Lung (tissue), 12 donors: ENCODE data around the gene WNK2. TPM values are rescaled to one million over a fixed set of nuclear protein-coding genes. Genes with fewer than 3 reads are reported as not detected.
A peak's percentile ranks its signal among the peaks of the same experiment; 100 is the strongest.

Experiments used
- ATAC-seq: fragments of 200-7000 bp; cut with Tn5 transposase; one replicate; pipeline ENCODE4 v1.9.1; 2020; ENCODE audit warnings: moderate number of reproducible peaks; ENCODE audit not compliant: insufficient read depth, low FRiP score
- DNase-seq, 3 donors: peaks; one replicate each; pipeline ENCODE4 v3.0.0-alpha.2; 2013 to 2017
- H3K27ac ChIP-seq, 2 donors: one replicate each; pipeline ENCODE4 v1.5.1; 2013; ENCODE audit warnings: mild to moderate bottlenecking in 2 of 2, moderate library complexity in 2 of 2, control low read depth in 1 of 2, inconsistent platforms in 1 of 2, low read depth in 1 of 2, low read length in 1 of 2
- H3K27me3 ChIP-seq, 3 donors: one replicate each; pipeline ENCODE4 v1.5.1; 2013; ENCODE audit warnings: low read length in 2 of 3; ENCODE audit not compliant: control insufficient read depth in 3 of 3, insufficient read depth in 3 of 3
- H3K36me3 ChIP-seq, 4 donors: one replicate each; pipeline ENCODE4 v1.5.1; 2013; ENCODE audit warnings: low read length in 4 of 4, mild to moderate bottlenecking in 1 of 4, moderate library complexity in 1 of 4; ENCODE audit not compliant: control insufficient read depth in 4 of 4, insufficient read depth in 4 of 4
- H3K4me1 ChIP-seq, 5 donors: one replicate each; pipeline ENCODE4 v1.5.1; 2013; ENCODE audit warnings: low read length in 5 of 5, mild to moderate bottlenecking in 2 of 5, moderate library complexity in 1 of 5; ENCODE audit not compliant: control insufficient read depth in 5 of 5, insufficient read depth in 5 of 5
- H3K4me3 ChIP-seq: one replicate; pipeline ENCODE4 v1.5.1; 2013; ENCODE audit warnings: mild to moderate bottlenecking, control low read depth, moderate library complexity
- H3K9ac ChIP-seq, 2 donors: one replicate each; pipeline ENCODE4 v1.5.1; 2013; ENCODE audit warnings: low read length in 2 of 2, control low read depth in 1 of 2; ENCODE audit not compliant: insufficient read depth in 1 of 2
- H3K9me3 ChIP-seq, 4 donors: one replicate each; pipeline ENCODE4 v1.5.1; 2013; ENCODE audit warnings: low read length in 3 of 4, mild to moderate bottlenecking in 1 of 4, moderate library complexity in 1 of 4; ENCODE audit not compliant: control insufficient read depth in 4 of 4, insufficient read depth in 3 of 4
- WGBS, 2 donors: extraction: QIAGEN DNeasy Blood & Tissue Kit; methylation state at CpG; one replicate each; pipeline ENCODE4 v1.1.7; 2013; 5-methylcytosine and 5-hydroxymethylcytosine counted together
- polyA plus RNA-seq, 2 donors: library from polyadenylated mRNA; stranded (reverse); fragments of 200-250 nt; gene quantifications; one replicate each; pipeline ENCODE4 v1.2.1, GENCODE V29; 2013
- total RNA-seq, 2 donors: library from RNA; depleted of rRNA in 1 of 2; stranded (reverse); fragments of >200 nt in 1 of 2; gene quantifications; one replicate each; pipeline ENCODE4 v1.2.1, GENCODE V29; 2014 to 2021
- TF ChIP-seq, protein P1 (sequence below): IDR thresholded peaks from 2 replicates; pipeline ENCODE4 v1.5.1; 2012; ENCODE audit warnings: mild to moderate bottlenecking; ENCODE audit errors: control extremely low read depth, extremely low read depth
- donor health status: control.
- donor health status: control.
- donor health status: Bipolar disorder and iron deficiency.
- donor health status: healthy.
- donor health status: DM: yes; HTN: yes; CAD: no.

WNK2 gene
- total and polyA plus RNA-seq, 4 donors: 1.00 to 8.5 (median 2.9) TPM

DNA sequence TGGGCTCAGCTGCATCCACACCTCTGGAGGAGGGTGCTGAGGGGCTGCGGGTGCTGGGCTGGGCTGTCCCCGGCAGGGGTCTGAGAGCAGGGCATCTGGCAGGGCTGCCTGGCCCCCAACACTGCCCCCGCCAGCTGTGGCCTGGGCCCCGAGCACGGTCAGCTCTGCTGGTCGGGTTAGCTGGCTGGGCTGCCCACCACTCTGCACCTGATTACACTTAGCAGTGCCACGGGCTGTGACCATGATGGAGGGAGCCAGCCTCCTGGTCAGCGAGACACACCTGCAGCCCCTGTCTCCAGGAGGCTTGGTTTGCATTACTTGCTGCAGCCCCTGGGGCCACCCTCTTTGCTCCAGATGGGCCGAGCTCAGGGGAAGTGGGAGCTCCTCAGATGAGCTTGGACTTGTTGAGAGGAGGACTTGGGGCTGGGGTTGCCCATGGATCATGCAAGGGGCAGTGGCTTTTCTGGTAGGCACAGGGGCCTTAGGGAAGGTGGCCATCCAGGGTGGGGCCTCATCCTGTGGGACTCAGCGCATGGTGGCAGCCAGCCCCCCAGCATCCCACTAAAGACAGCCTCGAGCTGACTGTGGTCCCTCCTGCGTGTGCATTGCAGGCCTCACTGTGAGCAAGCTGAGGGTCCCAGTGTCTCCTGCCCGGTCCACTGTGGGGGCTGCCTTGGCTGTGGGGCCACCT lies 135.5 kb downstream of the WNK2 start:
- H3K36me3 ChIP-seq: no peaks in the 10 kb centered on the region
- TF ChIP-seq, protein P1, sequence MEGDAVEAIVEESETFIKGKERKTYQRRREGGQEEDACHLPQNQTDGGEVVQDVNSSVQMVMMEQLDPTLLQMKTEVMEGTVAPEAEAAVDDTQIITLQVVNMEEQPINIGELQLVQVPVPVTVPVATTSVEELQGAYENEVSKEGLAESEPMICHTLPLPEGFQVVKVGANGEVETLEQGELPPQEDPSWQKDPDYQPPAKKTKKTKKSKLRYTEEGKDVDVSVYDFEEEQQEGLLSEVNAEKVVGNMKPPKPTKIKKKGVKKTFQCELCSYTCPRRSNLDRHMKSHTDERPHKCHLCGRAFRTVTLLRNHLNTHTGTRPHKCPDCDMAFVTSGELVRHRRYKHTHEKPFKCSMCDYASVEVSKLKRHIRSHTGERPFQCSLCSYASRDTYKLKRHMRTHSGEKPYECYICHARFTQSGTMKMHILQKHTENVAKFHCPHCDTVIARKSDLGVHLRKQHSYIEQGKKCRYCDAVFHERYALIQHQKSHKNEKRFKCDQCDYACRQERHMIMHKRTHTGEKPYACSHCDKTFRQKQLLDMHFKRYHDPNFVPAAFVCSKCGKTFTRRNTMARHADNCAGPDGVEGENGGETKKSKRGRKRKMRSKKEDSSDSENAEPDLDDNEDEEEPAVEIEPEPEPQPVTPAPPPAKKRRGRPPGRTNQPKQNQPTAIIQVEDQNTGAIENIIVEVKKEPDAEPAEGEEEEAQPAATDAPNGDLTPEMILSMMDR: no peak
- DNase-seq: no peak
- no peaks in the 10 kb centered on the region for H3K9me3 ChIP-seq
- H3K4me3 ChIP-seq: no peak overlapping the region
- H3K27me3 ChIP-seq: peaks cover 0 to 2% (median 0%) of the 10 kb centered on the region in 3 donors
- WGBS, 2 donors: 94% methylated on average over 13 of the region's 13 CpGs
- H3K27ac ChIP-seq: no peak overlapping the region
- peaks cover 0 to 18% (median 0%) of the 10 kb centered on the region in 5 donors for H3K4me1 ChIP-seq
- no peak for ATAC-seq
- H3K9ac ChIP-seq: no peak overlapping the region

DNA sequence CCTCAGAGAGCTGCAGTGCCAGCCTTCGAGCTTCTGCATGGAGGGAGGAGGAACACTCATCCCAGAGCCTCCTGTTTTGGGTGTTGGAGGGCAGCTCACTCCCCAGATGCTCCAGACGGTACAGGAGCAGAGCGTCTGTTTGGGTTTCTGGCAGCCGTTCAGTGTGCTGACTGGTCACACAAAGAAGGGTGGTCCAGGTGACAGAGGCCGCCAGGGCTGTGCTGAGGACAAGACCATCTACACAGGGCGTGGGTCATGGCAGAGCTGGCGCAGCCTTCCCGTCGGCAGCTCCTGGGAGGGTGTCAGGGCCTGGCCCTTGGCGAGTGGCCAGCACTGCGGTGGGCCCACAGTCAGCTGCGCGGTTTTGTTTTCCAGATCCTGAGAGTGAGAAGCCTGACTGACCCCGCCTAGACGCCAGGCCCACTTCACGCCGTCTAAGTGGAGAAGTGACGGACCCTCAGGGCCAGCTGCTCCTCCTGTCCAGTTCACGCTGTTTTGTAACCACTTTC lies 136.1 kb downstream of the WNK2 start:
- H3K9me3 ChIP-seq: no peaks in the 10 kb centered on the region
- no peak overlapping the region for H3K9ac ChIP-seq
- TF ChIP-seq, protein P1: no peak
- 69 to 78% methylated on average over 19 of the region's 19 CpGs for WGBS, 2 donors
- peaks cover 0 to 2% (median 0%) of the 10 kb centered on the region in 3 donors for H3K27me3 ChIP-seq
- DNase-seq (peak; percentile 38 to 59 (median 58)), ATAC-seq (no peak)
- no peak overlapping the region for H3K4me3 ChIP-seq
- H3K36me3 ChIP-seq: no peaks in the 10 kb centered on the region
- H3K27ac ChIP-seq: no peak overlapping the region
- peaks cover 0 to 18% (median 0%) of the 10 kb centered on the region in 5 donors for H3K4me1 ChIP-seq

DNA sequence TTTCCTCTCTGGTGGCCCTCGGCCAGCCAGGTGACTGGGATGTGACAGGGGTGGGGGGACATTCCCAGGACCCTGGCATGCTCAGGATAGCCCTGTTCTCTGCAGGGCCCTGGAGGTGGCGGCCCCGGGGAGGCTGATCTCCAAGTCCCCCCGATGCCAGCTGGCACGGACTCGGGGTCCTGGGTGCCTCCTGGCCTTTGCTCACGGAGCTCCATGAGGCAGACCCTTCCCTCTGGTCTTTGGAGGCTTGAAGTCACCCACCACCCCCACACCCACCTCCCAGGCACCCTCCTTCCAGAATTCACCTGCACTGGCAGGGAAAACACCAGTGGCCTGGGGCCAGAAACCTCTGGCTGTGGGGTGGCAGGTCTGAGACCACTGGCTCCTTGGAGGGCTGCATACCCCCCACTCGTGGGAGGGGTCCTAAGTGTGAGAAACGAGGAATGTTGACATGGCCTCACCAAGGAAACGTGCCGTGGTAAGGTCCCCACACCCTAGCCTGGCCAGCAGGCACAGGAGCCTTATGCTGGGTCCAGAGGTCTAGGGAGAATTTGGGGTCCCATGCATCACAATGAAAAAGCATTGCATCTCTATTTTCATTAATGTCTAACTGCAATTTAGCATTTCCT lies 136.8 kb downstream of the WNK2 start:
- no peak for DNase-seq

More for the DNA sequence above, 136.8 kb downstream of the WNK2 start:
- H3K9ac ChIP-seq: no peak overlapping the region
- peaks cover 0 to 18% (median 0%) of the 10 kb centered on the region in 5 donors for H3K4me1 ChIP-seq
- H3K36me3 ChIP-seq: no peaks in the 10 kb centered on the region
- H3K27ac ChIP-seq: no peak overlapping the region
- no peaks in the 10 kb centered on the region for H3K9me3 ChIP-seq
- ATAC-seq: no peak
- WGBS, 2 donors: 87 to 91% methylated on average over 11 of the region's 11 CpGs
- no peak overlapping the region for H3K4me3 ChIP-seq
- TF ChIP-seq, protein P1: no peak
- H3K27me3 ChIP-seq: no peaks in the 10 kb centered on the region
